AG04450 (cell line): ENCODE measurements around the gene KDM1B. TPM values are rescaled to one million over a fixed set of nuclear protein-coding genes. Genes with fewer than 3 reads are reported as not detected.
A peak's percentile ranks its signal among the peaks of the same experiment; 100 is the strongest.

Source experiments
- CTCF ChIA-PET: fragments of 300-600, 350-600 bp; formaldehyde crosslinking; extraction: SDS; loops from one replicate; lab custom pipeline; 2022; ENCODE audit warnings: antibody characterized with exemption, inconsistent platforms; lab: Charles Lee
- POLR2A ChIA-PET: fragments of 350-600 bp; formaldehyde crosslinking; extraction: SDS; loops from one replicate; lab custom pipeline; 2021; ENCODE audit warnings: antibody characterized with exemption, inconsistent platforms; lab: Yijun Ruan, JAX
- DNase-seq: peaks from one replicate; pipeline ENCODE4 v3.0.0-alpha.2; 2011; ENCODE audit warnings: low read depth, low spot score
- H3K27ac ChIP-seq: one replicate; pipeline ENCODE4 v1.5.1; 2012; ENCODE audit warnings: low read depth, low read length, control low read depth
- H3K27me3 ChIP-seq: one replicate; pipeline ENCODE4 v1.6.0; 2012; ENCODE audit warnings: low read length; ENCODE audit not compliant: control insufficient read depth, insufficient read depth
- H3K4me3 ChIP-seq: 2 replicates; pipeline ENCODE4 v1.5.1; 2011; ENCODE audit warnings: mild to moderate bottlenecking, low read depth, low read length, control low read depth
- H3K9me3 ChIP-seq: 2 replicates; pipeline ENCODE4 v1.5.1; 2012; ENCODE audit warnings: low read length; ENCODE audit not compliant: control insufficient read depth, insufficient read depth
- CTCF ChIP-seq: IDR thresholded peaks from 2 replicates; pipeline ENCODE4 v1.5.1; 2011; ENCODE audit warnings: low read depth, low read length, control low read depth, inconsistent platforms
- polyA plus RNA-seq: library from polyadenylated mRNA; depleted of rRNA; stranded (reverse); fragments of >200 nt; gene quantifications from 2 replicates; pipeline ENCODE4 v1.2.3, GENCODE V29; 2011

KDM1B gene
- polyA plus RNA-seq, 1 experiment, result 20.1 TPM

- DNase-seq, result no peak
Observed at GRCh38 chr6:18260448-18261106, 105.4 kb downstream of the KDM1B start.

DNA sequence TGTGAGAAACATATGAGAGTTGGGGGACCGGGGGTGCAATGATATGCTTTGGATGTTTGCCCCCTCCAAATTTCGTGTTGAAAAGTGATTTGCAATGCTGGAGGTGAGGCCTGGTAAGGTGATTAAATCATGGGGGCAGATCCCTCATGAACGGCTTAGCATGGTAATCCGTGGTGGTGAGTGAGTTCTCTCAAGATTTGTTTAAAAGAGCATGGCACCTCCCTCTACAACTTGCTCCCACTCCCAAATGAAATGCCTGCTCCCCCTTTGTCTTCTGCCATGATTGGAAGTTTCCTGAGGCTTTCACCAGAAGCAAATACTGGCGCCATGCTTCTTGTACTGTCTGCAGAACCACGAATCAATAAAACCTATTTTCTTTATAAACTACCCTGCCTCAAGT lies 106.7 kb downstream of the KDM1B start:
- Histone ChIP-seq H3K27ac (no peak overlapping the region), H3K27me3 (no peaks in the 10 kb centered on the region), H3K9me3 (peaks cover 12% of the 10 kb centered on the region), H3K4me3 (peak overlapping the region; percentile 90)
- CTCF ChIA-PET, result no interaction called here
- no peak for TF ChIP-seq CTCF
- POLR2A ChIA-PET, result no interaction called here
- DNase-seq, result no peak

More at GRCh38 chr6:18260448-18261106, 105.4 kb downstream of the KDM1B start:
- H3K27me3 ChIP-seq, result no peaks in the 10 kb centered on the region
- TF ChIP-seq CTCF, result no peak
- ChIA-PET POLR2A (interaction anchor here (0.7 kb wide), 2 partner anchors 43 to 218 kb away, joined by 6 to 8 read pairs; no protein-coding TSS in a partner anchor), CTCF (interaction anchor here (0.7 kb wide), 1 partner anchor 63 kb away, joined by 3 read pairs; no protein-coding TSS in a partner anchor)
- peak overlapping the region; percentile 12; the same call in 1 of the 2 replicates for H3K4me3 ChIP-seq
- H3K27ac ChIP-seq, result peak overlapping the region; percentile 73
- H3K9me3 ChIP-seq, result peaks cover 1% of the 10 kb centered on the region

DNA sequence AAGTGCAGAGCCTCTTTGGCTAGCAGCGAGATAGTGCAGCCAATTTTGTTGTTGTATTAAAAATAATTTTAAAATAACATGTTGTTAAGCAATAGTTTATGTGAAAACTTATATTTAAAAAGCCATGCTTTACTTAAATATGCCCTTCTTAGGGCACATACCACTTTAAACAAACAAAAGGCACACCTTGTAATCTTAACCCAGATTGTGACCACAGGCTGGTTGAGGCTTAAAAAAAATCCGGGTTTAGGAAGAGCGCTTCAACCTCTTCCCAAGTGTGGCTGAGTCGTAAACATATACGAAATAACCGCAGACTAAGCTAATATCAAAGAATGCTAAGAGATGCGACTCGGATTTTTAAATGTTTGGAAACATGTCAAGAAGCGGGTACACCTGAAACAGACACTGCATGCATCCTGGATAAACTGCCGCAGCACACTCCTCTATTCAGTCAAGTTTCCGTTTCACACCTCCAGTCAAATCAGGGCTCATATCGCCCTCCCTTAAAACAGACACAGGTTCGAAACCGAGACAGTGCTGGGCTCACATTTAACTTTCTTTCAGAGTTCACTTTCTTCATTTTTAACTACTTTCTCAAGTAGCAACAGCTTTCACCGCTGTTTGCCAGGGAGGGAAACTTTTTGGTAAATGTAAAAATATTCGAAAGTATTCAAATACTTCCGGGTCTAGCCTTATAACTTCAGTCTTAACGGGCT lies 107.6 kb downstream of the KDM1B start:
- CTCF ChIA-PET, result no interaction called here
- H3K9me3 ChIP-seq, result peaks cover 12% of the 10 kb centered on the region
- no peak for DNase-seq
- no peaks in the 10 kb centered on the region for H3K27me3 ChIP-seq
- TF ChIP-seq CTCF, result no peak
- H3K27ac ChIP-seq, result no peak overlapping the region
- POLR2A ChIA-PET, result no interaction called here
- peak overlapping the region; percentile 90 for H3K4me3 ChIP-seq

GRCh38 chr6:18263418-18264218 lies 108.4 kb downstream of the KDM1B start:
- H3K4me3 ChIP-seq, result peak overlapping the region; percentile 90
- CTCF ChIA-PET, result interaction anchor here (0.6 to 1.8 kb wide), 2 partner anchors 35 to 240 kb away, joined by 3 to 12 read pairs; no protein-coding TSS in a partner anchor
- H3K27ac ChIP-seq, result peak overlapping the region; percentile 55
- peaks cover 12% of the 10 kb centered on the region for H3K9me3 ChIP-seq
- H3K27me3 ChIP-seq, result no peaks in the 10 kb centered on the region
- POLR2A ChIA-PET, result interaction anchor here (0.6 kb wide), 1 partner anchor 53 kb away, joined by 4 read pairs; no protein-coding TSS in a partner anchor
- no peak for TF ChIP-seq CTCF
- no peak for DNase-seq
